Measurements from ENCODE around the gene CDV3. TPM values are rescaled to one million over a fixed set of nuclear protein-coding genes. Genes with fewer than 3 reads are reported as not detected.

The CDV3 gene
- total RNA-seq, 1 experiment from 2014 or later: 81.4 TPM

DNA sequence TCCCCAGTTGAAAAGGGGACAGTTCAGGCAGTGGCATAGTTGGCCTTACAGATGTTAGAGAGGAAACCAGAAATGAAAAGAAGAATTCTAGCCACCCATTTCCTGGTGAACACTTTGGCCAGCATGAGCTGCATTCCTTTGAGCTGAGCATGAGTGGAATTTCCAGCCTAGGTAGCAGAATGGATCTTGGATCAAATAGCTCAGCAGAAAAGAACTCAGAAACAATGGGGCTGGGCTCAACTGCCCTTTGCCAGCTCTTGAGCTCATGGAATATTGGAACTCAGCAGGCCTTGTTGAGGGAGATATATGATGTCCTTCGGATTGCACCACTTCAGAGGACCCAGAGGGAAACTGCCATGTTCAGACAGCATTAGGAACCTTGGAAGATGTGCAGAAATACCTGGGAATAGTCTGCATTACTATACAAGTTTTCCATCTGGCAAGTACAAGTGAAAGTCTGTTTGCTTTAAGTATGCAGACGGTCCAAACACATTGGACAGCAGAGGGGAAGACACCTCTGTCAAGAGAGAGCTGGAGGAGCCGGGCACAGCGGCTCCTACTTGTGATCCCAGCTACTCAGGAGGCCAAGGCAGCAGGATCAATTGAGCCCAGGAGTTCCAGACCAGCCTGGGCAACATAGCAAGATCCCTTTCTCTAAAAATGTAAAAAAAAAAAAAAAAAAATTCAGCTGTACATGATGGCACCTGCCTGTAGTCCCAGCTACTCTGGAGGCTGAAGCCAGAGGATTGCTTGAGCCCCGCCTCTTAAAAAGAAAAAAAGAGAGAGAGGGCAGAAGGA lies 3.1 kb upstream of the CDV3 start:
- Histone ChIP-seq H3K4me3 (ENCODE audit: low read length) (no peak overlapping the region), H3K9ac (ENCODE audit: low read length) (peak overlapping the region; percentile 26; the same call in 1 of the 2 replicates), H2AFZ (ENCODE audit: low read length) (no peak overlapping the region), H3K9me2 (replicated peaks; ENCODE audit: low read length) (no peaks in the 10 kb centered on the region), H4K20me1 (ENCODE audit: low read length) (peaks cover 10% of the 10 kb centered on the region), H3K79me2 (ENCODE audit: low read length) (peaks cover 12% of the 10 kb centered on the region), H3K4me2 (ENCODE audit: low read length) (peak overlapping the region; percentile 52), H3K27me3 (ENCODE audit: low read length) (no peaks in the 10 kb centered on the region), H3F3A (ENCODE audit: low read length, unreplicated experiment) (no peaks in the 10 kb centered on the region), H3K4me1 (ENCODE audit: insufficient read depth, low read length) (peaks cover 55% of the 10 kb centered on the region), H3K27ac (ENCODE audit: low read length) (peak overlapping the region; percentile 96), H3K9me3 (ENCODE audit: low read length) (no peaks in the 10 kb centered on the region), H3K36me3 (ENCODE audit: low read depth, low read length) (peaks cover 3% of the 10 kb centered on the region)
- intact Hi-C loops (cut with micrococcal nuclease): loop anchor here (5.0 kb wide), 2 partner anchors 237 to 848 kb away; partner anchors contain the start of genes NPHP3 and SRPRB
- ChIA-PET POLR2A (ENCODE audit: unreplicated experiment) (interaction anchor here (0.6 kb wide), 2 partner anchors 31 to 90 kb away, joined by 3 read pairs; no protein-coding TSS in a partner anchor), CTCF (interaction anchor here (0.6 to 0.7 kb wide), 2 partner anchors 8 to 1081 kb away, joined by 3 read pairs; no protein-coding TSS in a partner anchor)
- ATAC-seq (peak; percentile 1), DNase-seq (peak; percentile 84)
- BruUV-seq (replicated peaks): no TSS peak
- TF ChIP-seq CTCF (conservative IDR thresholded peaks at IDR 0.05; ENCODE audit: low read depth, low read length): no peak
- no peak for TF ChIP-seq EZH2 (IDR thresholded peaks at IDR 0.05; ENCODE audit: low read length, unreplicated experiment)
- TF ChIP-seq EZH2phosphoT487 (IDR thresholded peaks at IDR 0.05; ENCODE audit: borderline replicate concordance, low read length): no peak

DNA sequence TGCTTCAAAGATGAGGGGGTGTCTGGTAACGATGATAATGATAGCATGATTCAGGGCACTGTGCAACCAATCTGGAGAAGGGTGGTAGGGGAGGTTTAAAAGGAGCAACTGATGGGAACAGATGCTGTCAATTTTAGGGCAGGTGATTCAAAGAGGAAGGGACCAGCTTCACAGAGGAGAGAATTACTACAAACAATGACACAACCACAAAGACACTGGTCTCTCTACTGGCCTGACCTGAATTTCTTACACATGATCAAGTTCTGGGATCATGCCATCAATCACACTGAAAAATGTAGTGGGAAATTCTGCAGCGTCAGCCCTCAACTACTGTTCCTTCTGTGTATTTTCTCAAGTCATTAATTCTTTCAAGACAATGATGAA lies 2.6 kb upstream of the CDV3 start:
- no peaks in the 10 kb centered on the region for H3K9me3 ChIP-seq (ENCODE audit: low read length)
- no peaks in the 10 kb centered on the region for H3K27me3 ChIP-seq (ENCODE audit: low read length)
- H3K9ac ChIP-seq (ENCODE audit: low read length): no peak overlapping the region
- intact Hi-C loops (cut with micrococcal nuclease): loop anchor here (5.0 kb wide), 2 partner anchors 236 to 849 kb away; partner anchors contain the start of genes NPHP3 and SRPRB
- peak overlapping the region; percentile 96 for H3K27ac ChIP-seq (ENCODE audit: low read length)
- peaks cover 18% of the 10 kb centered on the region for H3K79me2 ChIP-seq (ENCODE audit: low read length)
- peaks cover 16% of the 10 kb centered on the region for H4K20me1 ChIP-seq (ENCODE audit: low read length)
- peaks cover 55% of the 10 kb centered on the region for H3K4me1 ChIP-seq (ENCODE audit: insufficient read depth, low read length)
- no peak overlapping the region for H2AFZ ChIP-seq (ENCODE audit: low read length)
- DNase-seq (peak; percentile 59), ATAC-seq (no peak)
- no peaks in the 10 kb centered on the region for H3K9me2 ChIP-seq (replicated peaks; ENCODE audit: low read length)
- H3K4me3 ChIP-seq (ENCODE audit: low read length): no peak overlapping the region
- H3F3A ChIP-seq (ENCODE audit: low read length, unreplicated experiment): no peaks in the 10 kb centered on the region
- ChIA-PET CTCF (no interaction called here), POLR2A (ENCODE audit: unreplicated experiment) (no interaction called here)
- H3K36me3 ChIP-seq (ENCODE audit: low read depth, low read length): peaks cover 9% of the 10 kb centered on the region
- BruUV-seq (replicated peaks): no TSS peak
- H3K4me2 ChIP-seq (ENCODE audit: low read length): no peak overlapping the region
- TF ChIP-seq EZH2 (IDR thresholded peaks at IDR 0.05; ENCODE audit: low read length, unreplicated experiment): no peak
- no peak for TF ChIP-seq EZH2phosphoT487 (IDR thresholded peaks at IDR 0.05; ENCODE audit: borderline replicate concordance, low read length)
- TF ChIP-seq CTCF (conservative IDR thresholded peaks at IDR 0.05; ENCODE audit: low read depth, low read length): no peak

All from PC-3 (cell line).